Activated naive CD4-positive, alpha-beta T cell treated with anti-CD3 and anti-CD28 coated beads for 36 hours (primary cell): Measurements from ENCODE around the gene SLC16A8. TPM values are rescaled to one million over a fixed set of nuclear protein-coding genes. Genes with fewer than 3 reads are reported as not detected.

Experiments
- CTCF ChIA-PET: fragments of 350-600 bp; sonication (Branson Sonifier 250); formaldehyde crosslinking; loops from one replicate; lab custom pipeline; 2021; ENCODE audit warnings: antibody characterized with exemption; lab: Charles Lee
- DNase-seq: peaks from one replicate; pipeline ENCODE4 v3.0.0-alpha.2; 2020
- H3K27ac Mint-ChIP-seq: one replicate; pipeline ENCODE4 v1.8.0; 2021; ENCODE audit warnings: mild to moderate bottlenecking, mixed read lengths
- H3K27me3 Mint-ChIP-seq: one replicate; pipeline ENCODE4 v1.8.0; 2021; ENCODE audit warnings: low read depth, mixed read lengths
- H3K36me3 Mint-ChIP-seq: one replicate; pipeline ENCODE4 v1.8.0; 2021; ENCODE audit warnings: low read depth, mixed read lengths
- H3K4me1 Mint-ChIP-seq: one replicate; pipeline ENCODE4 v1.8.0; 2021; ENCODE audit warnings: low read depth, mixed read lengths
- H3K4me3 Mint-ChIP-seq: one replicate; pipeline ENCODE4 v1.8.0; 2021; ENCODE audit warnings: mild to moderate bottlenecking, moderate library complexity, mixed read lengths
- H3K9me3 Mint-ChIP-seq: one replicate; pipeline ENCODE4 v1.8.0; 2021; ENCODE audit warnings: mixed read lengths
- intact Hi-C: fragments of 100-400 bp; cut with micrococcal nuclease; formaldehyde crosslinking; loops from one replicate; pipeline ENCODE4 v1.15.1; 2023
- total RNA-seq, 2 experiments: library from RNA; stranded (reverse); gene quantifications; one replicate each; pipeline ENCODE4 v1.2.3, GENCODE V29; 2021

SLC16A8 gene
- not detected for total RNA-seq

GRCh38 chr22:38083931-38084631 lies at the start of gene SLC16A8:
SLC16A8 (minus strand) TSS chr22:38084184; CDS start chr22:38082873, 1,311 bp downstream.
- Mint-ChIP-seq H3K4me3 (no peak within 1 kb of the TSS), H3K4me1 (no peaks in the 10 kb centered on the region), H3K27me3 (peaks cover 23% of the 10 kb centered on the region), H3K36me3 (no peaks in the 10 kb centered on the region), H3K27ac (no peak within 1 kb of the TSS), H3K9me3 (no peaks in the 10 kb centered on the region)
- intact Hi-C loops: no loop called here
- DNase-seq: no peak
- CTCF ChIA-PET: interaction anchor here (1.5 kb wide), 1 partner anchor 32 kb away, joined by 6 read pairs; no protein-coding TSS in a partner anchor

GRCh38 chr22:38133331-38133730 lies 49.3 kb upstream of the SLC16A8 start:
- Mint-ChIP-seq H3K9me3 (no peaks in the 10 kb centered on the region), H3K4me3 (no peak overlapping the region), H3K36me3 (peaks cover 10% of the 10 kb centered on the region), H3K4me1 (no peaks in the 10 kb centered on the region), H3K27ac (no peak overlapping the region), H3K27me3 (no peaks in the 10 kb centered on the region)
- DNase-seq: no peak
- intact Hi-C loops: no loop called here
- CTCF ChIA-PET: no interaction called here

GRCh38 chr22:38132794-38133193 lies 48.8 kb upstream of the SLC16A8 start:
- Mint-ChIP-seq H3K4me3 (no peak overlapping the region), H3K36me3 (peaks cover 10% of the 10 kb centered on the region), H3K27me3 (no peaks in the 10 kb centered on the region), H3K27ac (no peak overlapping the region), H3K4me1 (no peaks in the 10 kb centered on the region), H3K9me3 (no peaks in the 10 kb centered on the region)
- intact Hi-C loops: no loop called here
- CTCF ChIA-PET: no interaction called here
- DNase-seq: no peak

GRCh38 chr22:38132136-38132535 lies 48.2 kb upstream of the SLC16A8 start:
- H3K36me3 Mint-ChIP-seq: peaks cover 8% of the 10 kb centered on the region
- H3K27ac Mint-ChIP-seq: no peak overlapping the region
- H3K27me3 Mint-ChIP-seq: no peaks in the 10 kb centered on the region
- no peaks in the 10 kb centered on the region for H3K9me3 Mint-ChIP-seq
- intact Hi-C loops: no loop called here
- H3K4me1 Mint-ChIP-seq: no peaks in the 10 kb centered on the region
- CTCF ChIA-PET: interaction anchor here (0.7 kb wide), 1 partner anchor 28 kb away, joined by 4 read pairs; no protein-coding TSS in a partner anchor
- no peak for DNase-seq
- H3K4me3 Mint-ChIP-seq: no peak overlapping the region

GRCh38 chr22:38131399-38131798 lies 47.4 kb upstream of the SLC16A8 start:
- H3K27me3 Mint-ChIP-seq: no peaks in the 10 kb centered on the region
- intact Hi-C loops: no loop called here
- H3K36me3 Mint-ChIP-seq: peaks cover 8% of the 10 kb centered on the region
- CTCF ChIA-PET: interaction anchor here (0.7 kb wide), 1 partner anchor 28 kb away, joined by 4 read pairs; no protein-coding TSS in a partner anchor
- H3K9me3 Mint-ChIP-seq: no peaks in the 10 kb centered on the region
- H3K4me3 Mint-ChIP-seq: no peak overlapping the region
- H3K27ac Mint-ChIP-seq: no peak overlapping the region
- DNase-seq: no peak
- H3K4me1 Mint-ChIP-seq: no peaks in the 10 kb centered on the region

- DNase-seq: no peak
- no peaks in the 10 kb centered on the region for H3K4me1 Mint-ChIP-seq
- no peak overlapping the region for H3K27ac Mint-ChIP-seq
- H3K27me3 Mint-ChIP-seq: no peaks in the 10 kb centered on the region
- H3K36me3 Mint-ChIP-seq: peaks cover under 1% of the 10 kb centered on the region
- H3K9me3 Mint-ChIP-seq: no peaks in the 10 kb centered on the region
- H3K4me3 Mint-ChIP-seq: no peak overlapping the region
- intact Hi-C loops: no loop called here
- CTCF ChIA-PET: no interaction called here
These were observed 45.9 kb upstream of the SLC16A8 start for GRCh38 chr22:38129856-38130255.

GRCh38 chr22:38129021-38129420 lies 45.0 kb upstream of the SLC16A8 start:
- no peaks in the 10 kb centered on the region for H3K4me1 Mint-ChIP-seq
- H3K27me3 Mint-ChIP-seq: no peaks in the 10 kb centered on the region
- CTCF ChIA-PET: no interaction called here
- H3K27ac Mint-ChIP-seq: no peak overlapping the region
- DNase-seq: no peak
- no peak overlapping the region for H3K4me3 Mint-ChIP-seq
- no peaks in the 10 kb centered on the region for H3K36me3 Mint-ChIP-seq
- intact Hi-C loops: no loop called here
- H3K9me3 Mint-ChIP-seq: no peaks in the 10 kb centered on the region

GRCh38 chr22:38127869-38128268 lies 43.9 kb upstream of the SLC16A8 start:
- no peaks in the 10 kb centered on the region for H3K27me3 Mint-ChIP-seq
- H3K4me1 Mint-ChIP-seq: no peaks in the 10 kb centered on the region
- no peaks in the 10 kb centered on the region for H3K36me3 Mint-ChIP-seq
- no peak overlapping the region for H3K4me3 Mint-ChIP-seq
- intact Hi-C loops: no loop called here
- no peaks in the 10 kb centered on the region for H3K9me3 Mint-ChIP-seq
- no peak overlapping the region for H3K27ac Mint-ChIP-seq
- CTCF ChIA-PET: no interaction called here
- no peak for DNase-seq

GRCh38 chr22:38126928-38127668 lies 43.1 kb upstream of the SLC16A8 start:
- Mint-ChIP-seq H3K4me3 (no peak overlapping the region), H3K36me3 (no peaks in the 10 kb centered on the region), H3K4me1 (no peaks in the 10 kb centered on the region), H3K27me3 (no peaks in the 10 kb centered on the region), H3K9me3 (no peaks in the 10 kb centered on the region), H3K27ac (no peak overlapping the region)
- DNase-seq: no peak
- CTCF ChIA-PET: no interaction called here
- intact Hi-C loops: no loop called here

- Mint-ChIP-seq H3K27me3 (no peaks in the 10 kb centered on the region), H3K36me3 (no peaks in the 10 kb centered on the region), H3K9me3 (no peaks in the 10 kb centered on the region), H3K4me3 (no peak overlapping the region), H3K4me1 (no peaks in the 10 kb centered on the region), H3K27ac (no peak overlapping the region)
- CTCF ChIA-PET: no interaction called here
- DNase-seq: no peak
- intact Hi-C loops: no loop called here
These were observed 41.8 kb upstream of the SLC16A8 start for GRCh38 chr22:38125751-38126201.

GRCh38 chr22:38125038-38125610 lies 41.1 kb upstream of the SLC16A8 start:
- intact Hi-C loops: no loop called here
- DNase-seq: no peak
- Mint-ChIP-seq H3K4me3 (no peak overlapping the region), H3K27me3 (no peaks in the 10 kb centered on the region), H3K27ac (no peak overlapping the region), H3K4me1 (no peaks in the 10 kb centered on the region), H3K36me3 (no peaks in the 10 kb centered on the region), H3K9me3 (no peaks in the 10 kb centered on the region)
- CTCF ChIA-PET: no interaction called here

GRCh38 chr22:38124236-38124974 lies 40.4 kb upstream of the SLC16A8 start:
- Mint-ChIP-seq H3K4me1 (no peaks in the 10 kb centered on the region), H3K27me3 (no peaks in the 10 kb centered on the region), H3K36me3 (no peaks in the 10 kb centered on the region), H3K27ac (peak overlapping the region; percentile 2), H3K9me3 (no peaks in the 10 kb centered on the region), H3K4me3 (no peak overlapping the region)
- DNase-seq: no peak
- intact Hi-C loops: no loop called here
- CTCF ChIA-PET: no interaction called here
